T-helper 1 cell treated with Interleukin-12 subunit alpha and Interleukin-12 subunit beta and Interleukin-4 antibody, amounts not matched to agents 30 ng/mL and 1 ng/mL, for 36 hours (primary cell): ENCODE results near the gene PDLIM5. TPM values are rescaled to one million over a fixed set of nuclear protein-coding genes. Genes with fewer than 3 reads are reported as not detected.
"Not testable (repeated sequence)": the region's sequence is repeated elsewhere in the genome, so short reads cannot be mapped to it uniquely, and the experiment has no call there.

Experiments used
- intact Hi-C: fragments of 100-400 bp; cut with micrococcal nuclease; formaldehyde crosslinking; loops from one replicate; pipeline ENCODE4 v1.15.1; 2024
- total RNA-seq: library from RNA; stranded (reverse); gene quantifications from 2 replicates; pipeline ENCODE4 v1.2.3, GENCODE V29; 2022

PDLIM5 gene, protein sequence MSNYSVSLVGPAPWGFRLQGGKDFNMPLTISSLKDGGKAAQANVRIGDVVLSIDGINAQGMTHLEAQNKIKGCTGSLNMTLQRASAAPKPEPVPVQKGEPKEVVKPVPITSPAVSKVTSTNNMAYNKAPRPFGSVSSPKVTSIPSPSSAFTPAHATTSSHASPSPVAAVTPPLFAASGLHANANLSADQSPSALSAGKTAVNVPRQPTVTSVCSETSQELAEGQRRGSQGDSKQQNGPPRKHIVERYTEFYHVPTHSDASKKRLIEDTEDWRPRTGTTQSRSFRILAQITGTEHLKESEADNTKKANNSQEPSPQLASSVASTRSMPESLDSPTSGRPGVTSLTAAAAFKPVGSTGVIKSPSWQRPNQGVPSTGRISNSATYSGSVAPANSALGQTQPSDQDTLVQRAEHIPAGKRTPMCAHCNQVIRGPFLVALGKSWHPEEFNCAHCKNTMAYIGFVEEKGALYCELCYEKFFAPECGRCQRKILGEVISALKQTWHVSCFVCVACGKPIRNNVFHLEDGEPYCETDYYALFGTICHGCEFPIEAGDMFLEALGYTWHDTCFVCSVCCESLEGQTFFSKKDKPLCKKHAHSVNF
- total RNA-seq, result 18.5 and 19.3 TPM in 2 replicates

DNA sequence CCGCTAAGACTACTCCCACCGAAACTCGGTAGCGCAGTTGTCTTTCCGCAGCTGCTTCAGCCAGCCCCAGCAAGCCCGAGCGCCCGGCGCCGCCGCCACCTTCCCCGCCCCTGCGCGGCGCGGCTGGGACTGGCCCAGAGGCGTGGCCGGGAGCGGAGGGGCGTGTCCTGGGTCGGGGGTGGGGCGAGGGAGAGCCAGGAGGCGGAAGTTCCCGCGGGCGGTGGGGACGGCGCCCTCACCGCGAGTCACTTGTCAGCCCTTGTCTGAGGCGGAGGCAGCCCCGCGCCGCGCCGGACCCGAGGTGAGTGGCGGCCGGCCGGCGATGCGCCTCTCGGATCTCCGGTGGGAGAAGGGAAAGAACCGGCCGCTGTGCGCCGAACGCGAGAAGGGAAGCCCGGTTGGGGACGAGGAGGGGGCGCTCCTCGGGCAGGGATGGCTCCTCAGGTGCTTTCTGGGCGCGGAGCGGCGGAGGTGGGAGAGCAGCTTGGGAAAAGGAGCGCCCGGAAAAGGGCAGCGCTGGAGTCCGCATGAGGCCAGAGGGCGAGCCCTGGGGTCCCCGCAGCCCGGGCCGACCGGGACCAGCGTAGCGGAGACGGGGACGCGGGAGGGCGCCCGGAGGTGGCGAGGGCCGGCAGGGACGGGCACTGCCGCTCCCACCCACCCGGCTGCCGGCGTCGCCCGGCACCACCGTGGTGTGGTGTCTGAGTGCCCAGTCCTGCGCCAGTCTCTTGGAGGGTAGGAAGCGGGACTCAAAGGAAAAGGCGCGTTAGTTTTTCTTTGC, at the start of gene PDLIM5:
Gene PDLIM5, plus strand, starts transcription at position 248 of the 781 bp plus-strand sequence. CDS start 3,347 bp downstream, outside the sequence.
- intact Hi-C loops, result loop anchor here (1.0 to 5.0 kb wide), 3 partner anchors 46 to 705 kb away; partner anchors contain the start of gene SMARCAD1

DNA sequence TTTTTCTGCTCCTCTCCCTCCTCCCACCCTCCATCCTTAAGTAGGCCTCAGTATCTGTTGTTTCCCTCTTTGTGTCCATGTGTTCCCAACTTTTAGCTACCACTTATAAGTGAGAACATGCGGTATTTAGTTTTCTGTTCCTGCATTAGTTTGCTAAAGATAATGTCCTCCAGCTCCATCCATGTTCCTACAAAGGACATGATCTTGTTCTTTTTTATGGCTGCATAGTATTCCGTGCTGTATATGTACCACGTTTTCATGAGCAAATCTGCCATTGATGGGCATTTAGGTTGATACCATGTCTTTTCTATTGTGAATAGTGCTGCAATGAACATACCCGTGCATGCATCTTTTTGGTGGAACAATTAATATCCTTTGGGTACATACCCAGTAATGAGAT, 49.3 kb upstream of the PDLIM5 start:
- intact Hi-C loops, result not testable (repeated sequence)

DNA sequence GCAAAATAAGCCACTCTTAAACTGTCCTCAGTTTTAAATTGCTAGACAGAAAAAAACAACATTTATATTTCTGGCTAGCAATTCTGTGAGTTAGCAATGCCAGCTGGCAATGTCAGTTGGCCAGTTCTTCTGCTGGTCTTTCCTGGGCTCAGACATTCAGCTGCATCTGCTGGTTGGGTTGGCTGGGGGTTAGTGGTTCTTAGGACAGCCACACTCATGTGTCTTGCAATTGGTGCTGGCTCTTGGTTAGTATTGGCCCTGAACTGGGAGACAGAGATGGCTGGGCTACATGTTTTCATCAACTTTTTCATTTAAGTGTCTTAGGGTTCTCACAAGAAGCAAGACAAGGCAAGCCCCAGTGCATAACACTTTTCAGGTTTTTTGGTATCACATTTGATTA, 48.0 kb upstream of the PDLIM5 start:
- intact Hi-C loops, result no loop called here

DNA sequence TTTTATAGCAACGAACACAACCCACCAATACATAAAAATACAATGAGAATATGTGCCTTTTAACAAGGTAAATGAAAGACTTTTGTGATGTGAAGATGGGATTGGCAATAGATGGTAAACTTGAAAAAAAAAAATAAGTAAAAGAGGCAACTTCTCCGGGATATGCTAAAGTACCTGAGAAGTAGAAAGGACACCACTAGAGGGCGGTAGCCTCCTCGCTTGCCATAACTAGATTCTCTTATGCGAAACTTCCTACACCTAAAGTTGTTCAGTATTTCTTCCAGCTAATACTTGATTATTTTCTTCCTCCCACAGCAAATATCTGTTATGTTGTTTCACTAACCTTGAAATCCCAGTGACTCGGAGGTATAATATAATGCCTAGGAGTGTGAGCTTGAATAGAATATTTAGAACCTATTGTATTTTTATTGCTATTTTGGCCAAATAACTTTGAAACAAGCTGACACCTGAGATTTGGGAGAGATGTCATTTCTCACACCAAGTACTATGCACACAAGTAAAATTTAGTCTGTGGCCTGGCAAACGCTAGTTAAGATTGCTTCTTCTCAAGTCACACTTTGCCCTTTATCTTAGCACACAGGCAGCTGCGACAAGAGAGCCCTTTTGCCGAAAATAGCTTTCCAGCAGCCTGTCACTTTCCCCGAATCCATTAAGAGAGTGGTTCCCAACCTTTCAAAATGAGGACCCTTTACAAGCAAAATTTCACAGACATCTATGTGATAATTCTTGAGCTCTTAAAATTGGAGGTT, 44.9 kb upstream of the PDLIM5 start:
- intact Hi-C loops, result loop anchor here (1.0 to 5.0 kb wide), 4 partner anchors 44 to 615 kb away; partner anchors contain the start of gene PDLIM5

DNA sequence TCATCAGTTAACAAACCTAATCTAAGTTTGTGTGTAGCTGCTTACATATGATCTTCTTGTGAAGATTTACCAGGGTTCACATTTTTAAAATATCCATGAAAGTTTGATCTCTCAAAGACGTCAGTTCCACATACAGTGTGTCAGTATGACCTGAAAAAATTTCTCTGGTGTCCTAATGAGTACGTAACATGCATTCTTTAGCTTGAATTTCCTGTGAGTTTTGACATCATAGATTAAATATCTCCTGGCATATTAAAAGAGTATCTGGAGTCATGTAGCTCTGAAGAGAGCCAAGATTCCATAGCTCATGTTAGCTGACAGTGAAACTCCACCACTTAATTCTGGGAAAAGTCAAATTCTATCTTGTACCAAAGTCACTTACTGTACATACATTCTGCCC, 43.9 kb upstream of the PDLIM5 start:
- intact Hi-C loops, result loop anchor here (5.0 kb wide), 2 partner anchors 106 to 616 kb away; no protein-coding TSS in a partner anchor

DNA sequence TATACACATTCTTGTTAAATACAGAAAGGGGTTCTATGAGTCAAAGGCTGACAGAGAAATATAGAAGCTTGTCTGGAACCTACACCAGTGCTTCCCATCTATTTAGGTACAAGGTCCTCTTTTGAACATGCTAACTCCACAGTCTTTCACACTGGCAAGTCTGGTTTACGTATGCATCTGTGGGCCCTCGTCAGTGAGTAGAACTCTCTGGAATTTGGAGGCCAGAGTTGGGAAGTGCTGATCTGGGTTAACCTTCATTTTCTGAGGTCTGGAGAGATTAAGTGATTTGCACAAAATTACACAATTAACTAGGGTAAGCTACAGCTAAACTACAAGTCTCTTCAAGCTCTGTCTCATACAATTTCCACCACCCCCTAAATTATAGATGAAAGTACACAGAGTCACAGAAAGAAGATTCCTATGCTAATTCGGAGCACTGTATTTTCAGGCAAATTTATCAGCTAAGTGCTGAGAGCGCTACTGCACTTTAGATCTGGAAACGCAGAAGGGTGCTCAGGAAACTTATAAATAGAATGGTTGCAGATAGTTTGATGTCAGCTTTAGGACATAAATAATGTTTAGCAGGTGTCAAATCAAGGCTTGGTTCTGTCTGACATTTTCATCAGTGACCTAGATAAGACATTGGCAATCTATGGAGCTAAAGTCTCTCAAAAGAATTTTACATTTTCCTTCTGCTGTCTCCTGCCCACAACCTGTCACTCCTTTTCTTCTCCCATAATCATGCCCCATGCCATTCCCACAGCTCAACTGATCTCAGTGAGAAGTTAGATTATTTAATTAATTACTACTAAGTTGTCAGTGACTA, 43.0 kb upstream of the PDLIM5 start:
- intact Hi-C loops, result loop anchor here (5.0 kb wide), 2 partner anchors 106 to 616 kb away; no protein-coding TSS in a partner anchor

DNA sequence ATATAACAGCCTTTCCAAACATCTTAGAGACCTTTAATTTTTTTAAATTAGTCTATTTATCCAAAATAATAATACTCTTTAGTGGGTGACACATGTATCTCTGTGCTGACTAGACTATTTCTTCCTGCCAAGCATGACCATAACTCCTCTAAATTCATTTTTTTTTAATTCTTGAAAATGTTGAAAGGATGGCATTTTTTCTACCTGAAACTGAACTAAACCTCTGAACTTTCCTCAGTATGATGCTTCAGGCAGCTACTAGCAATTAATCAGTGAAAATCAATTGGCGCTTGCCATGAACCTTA, 42.4 kb upstream of the PDLIM5 start:
- intact Hi-C loops, result loop anchor here (5.0 kb wide), 2 partner anchors 107 to 617 kb away; no protein-coding TSS in a partner anchor

DNA sequence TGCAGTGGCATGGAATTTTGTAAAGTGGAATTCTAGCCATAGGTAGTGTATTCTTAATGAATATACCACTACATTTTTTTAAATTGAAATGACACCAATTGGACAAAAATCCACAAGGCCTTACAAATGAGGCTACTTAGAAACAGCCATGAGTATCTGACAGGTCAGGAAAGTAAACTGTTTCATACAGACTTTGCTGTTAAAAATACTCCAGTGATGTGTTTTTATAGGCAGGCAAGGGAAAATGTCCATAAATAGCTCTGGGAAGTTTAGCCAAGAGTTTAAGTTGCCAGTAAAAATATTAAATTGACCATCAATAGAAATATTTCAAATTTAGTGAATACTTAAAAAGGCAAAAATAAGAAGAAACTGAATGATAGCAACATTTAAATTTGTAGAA, 41.8 kb upstream of the PDLIM5 start:
- intact Hi-C loops, result loop anchor here (5.0 kb wide), 2 partner anchors 108 to 618 kb away; no protein-coding TSS in a partner anchor

DNA sequence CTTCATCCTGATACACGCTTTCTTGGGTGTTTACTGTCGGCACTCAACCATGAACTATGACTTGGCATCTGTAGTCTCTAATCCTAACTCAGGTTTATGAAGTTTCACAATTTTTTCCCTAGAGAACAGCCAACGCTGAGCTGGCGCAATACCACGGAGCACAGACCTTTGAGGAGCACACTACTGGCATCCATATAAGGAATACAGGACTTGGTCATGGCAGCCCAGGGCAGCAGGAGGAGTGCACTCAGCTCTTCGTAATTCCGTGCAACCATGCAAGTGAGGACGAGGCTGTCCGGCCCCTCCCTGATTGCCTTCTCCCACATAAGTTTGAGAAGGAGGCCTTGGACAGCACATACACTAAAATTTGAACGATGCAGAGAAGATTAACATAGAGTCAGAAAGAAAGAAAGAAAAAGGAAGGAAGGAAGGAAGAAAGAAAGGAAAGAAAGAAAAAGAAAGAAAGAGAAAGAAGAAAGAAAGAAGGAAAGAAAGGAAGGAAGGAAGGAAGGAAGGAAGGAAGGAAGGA, 41.0 kb upstream of the PDLIM5 start:
- intact Hi-C loops, result no loop called here

DNA sequence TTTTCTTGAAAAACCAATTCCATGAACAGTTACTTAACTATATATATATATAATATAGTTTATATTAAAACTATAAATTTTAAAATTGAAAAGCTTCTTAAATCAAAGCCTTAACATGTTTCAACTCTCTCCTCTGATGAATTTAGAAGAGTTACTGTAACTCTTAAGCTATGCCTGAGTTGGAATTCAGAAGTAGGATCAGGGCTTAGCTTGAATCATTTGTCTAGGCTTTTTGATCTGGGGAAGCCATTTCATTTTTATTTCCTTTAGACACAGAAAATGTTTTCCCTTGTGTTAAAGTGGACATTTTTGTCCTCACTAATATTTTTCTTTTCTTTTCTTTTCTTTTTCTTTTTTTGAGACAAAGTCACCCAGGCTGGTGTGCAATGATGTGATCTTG, 40.4 kb upstream of the PDLIM5 start:
- intact Hi-C loops, result no loop called here

DNA sequence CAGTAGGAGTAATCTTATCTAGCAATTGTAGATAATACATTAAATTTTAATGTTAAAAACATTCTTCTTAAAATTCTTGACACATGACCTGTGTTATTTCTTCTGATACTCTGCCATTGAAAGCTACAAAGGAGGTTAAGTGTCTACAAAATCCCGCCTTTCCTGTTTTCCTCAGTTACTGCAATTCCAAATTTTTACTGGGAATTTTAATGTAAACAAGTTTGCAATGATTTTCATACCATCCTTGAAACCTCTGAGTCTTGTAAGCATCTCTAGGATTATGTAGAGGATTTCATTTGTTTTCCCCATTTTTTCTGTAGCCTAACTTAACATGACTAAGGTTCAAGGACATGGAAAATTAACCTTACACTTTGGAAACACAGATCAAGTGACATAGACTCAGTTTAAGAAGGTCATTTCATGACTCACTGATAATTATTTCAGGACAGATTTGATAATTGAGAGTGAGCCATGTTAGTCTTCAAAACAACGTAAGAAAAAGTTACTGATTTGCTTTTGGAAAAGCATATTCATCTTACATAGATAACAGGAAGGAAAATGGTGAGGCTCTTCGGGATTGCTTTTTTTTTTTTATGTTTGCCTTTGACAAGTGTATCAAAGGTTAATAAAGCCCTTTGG, 39.6 kb upstream of the PDLIM5 start:
- intact Hi-C loops, result no loop called here

DNA sequence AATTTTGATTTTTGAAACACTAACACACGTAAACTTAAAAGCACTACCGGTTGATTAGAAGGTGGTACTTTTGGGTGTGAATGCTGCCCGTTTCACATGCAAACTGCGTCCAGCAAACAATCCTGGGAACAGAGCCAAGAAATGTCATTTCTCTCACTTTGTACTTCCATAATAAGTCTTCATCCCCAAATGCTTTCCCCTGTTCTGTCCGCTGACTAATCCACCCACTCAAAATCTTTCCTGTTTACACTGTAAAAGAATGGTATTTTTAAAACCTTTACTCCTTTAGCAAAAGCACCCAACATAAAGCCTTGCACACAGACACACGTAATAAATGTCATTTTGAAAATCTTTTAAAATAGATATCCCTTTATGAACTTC, 39.1 kb upstream of the PDLIM5 start:
- intact Hi-C loops, result no loop called here

DNA sequence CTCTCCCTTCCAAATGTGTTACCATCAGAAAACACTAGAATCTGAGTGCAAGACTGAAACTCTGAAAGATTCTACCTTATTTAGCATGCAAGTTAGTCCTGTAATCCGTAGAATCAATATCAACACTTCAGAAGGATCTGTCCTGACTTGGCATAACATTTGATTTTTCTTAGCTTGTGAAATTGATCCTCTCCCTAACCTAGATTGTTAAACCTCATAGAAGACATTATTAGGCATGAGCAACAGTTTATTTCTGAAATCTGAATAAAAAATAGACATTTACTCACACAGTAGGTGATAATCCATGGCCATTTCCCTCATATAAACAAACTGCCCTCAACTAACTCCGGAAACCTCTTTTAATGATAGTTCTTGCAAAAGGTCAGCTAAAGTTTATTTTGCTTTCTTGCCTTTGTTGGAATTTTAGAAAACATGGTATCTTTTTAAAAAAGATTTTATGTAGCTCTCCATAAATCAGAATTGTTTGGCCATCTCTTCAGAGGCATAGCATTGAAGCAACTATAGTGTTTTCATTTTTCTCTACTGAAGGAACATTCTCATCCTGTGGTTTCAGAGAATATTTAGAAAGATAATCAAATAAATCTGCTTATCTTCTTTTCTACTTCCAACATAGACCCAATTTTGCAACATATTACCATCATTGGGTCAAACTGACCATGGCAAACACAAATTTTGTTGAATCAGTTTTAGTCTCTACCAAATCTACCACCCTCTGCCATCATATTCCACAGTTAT, 38.5 kb upstream of the PDLIM5 start:
- intact Hi-C loops, result no loop called here

DNA sequence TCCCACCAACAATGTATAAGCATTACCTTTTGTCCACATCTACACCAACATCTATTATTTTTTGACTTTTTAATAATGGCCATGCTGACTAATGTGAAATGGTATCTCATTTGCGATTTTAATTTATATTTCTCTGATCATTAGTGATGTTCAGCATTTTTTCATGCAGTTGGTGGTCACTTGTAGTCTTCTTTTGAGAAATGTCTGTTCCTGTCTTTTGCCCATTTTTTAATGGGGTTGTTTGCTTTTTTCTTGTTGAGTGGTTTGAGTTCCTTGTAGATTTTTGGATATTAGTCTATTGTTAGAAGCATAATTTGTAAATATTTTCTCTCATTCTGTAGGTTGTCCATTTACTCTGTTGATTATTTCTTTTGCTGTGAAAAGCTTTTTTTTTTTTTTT, 36.8 kb upstream of the PDLIM5 start:
- intact Hi-C loops, result no loop called here

DNA sequence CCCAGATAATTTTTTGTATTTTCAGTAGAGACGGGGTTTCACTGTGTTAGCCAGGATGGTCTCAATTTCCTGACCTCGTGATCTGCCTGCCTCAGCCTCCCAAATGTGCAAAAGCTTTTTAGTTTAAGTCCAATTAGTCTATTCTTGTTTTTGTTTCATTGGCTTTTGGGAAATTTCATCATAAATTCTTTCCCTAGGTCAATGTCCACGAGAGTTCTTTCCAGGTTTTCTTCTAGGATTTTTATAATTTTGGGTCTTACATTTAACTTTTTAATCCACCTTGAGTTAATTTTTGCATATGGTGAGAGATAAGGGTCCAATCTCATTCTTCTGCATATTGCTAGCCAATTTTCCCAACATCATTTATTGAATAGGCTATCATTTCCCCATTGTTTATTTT, 36.3 kb upstream of the PDLIM5 start:
- intact Hi-C loops, result no loop called here

DNA sequence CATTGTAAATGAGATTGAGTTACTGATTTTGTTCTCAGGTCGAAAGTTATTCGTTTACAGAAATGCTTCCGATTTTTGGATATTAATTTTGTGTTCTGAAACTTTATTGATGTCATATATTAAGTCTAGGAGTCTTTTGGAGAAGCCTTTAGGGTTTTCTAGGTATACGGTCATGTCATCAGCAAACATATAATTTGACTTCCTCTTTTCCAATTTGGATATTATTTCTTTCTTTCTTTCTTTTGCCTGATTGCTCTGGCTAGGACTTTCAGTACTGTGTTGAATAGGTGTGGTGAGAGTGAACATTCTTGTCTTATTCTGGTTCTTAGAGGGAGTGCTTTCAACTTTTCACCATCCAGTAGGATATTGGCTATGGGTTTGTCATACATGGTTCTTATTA, 35.4 kb upstream of the PDLIM5 start:
- intact Hi-C loops, result no loop called here

DNA sequence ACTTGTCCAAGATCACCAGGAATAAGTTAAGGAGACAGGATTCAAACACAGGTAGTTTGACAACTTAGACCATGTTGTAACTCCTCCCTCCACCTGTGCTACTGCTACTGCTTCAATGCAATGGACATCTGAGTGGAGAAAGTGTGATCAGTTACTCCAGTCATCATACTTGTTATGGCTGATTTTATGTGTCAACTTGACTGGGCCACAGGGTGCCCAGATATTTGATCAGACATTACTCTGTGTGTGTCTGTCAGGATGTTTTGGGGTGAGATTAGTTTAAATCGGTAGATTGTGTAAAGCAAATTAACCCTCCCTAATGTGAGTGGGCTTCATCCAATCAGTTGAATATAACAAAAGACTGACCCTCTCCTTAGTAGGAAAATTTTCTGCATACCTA, 34.8 kb upstream of the PDLIM5 start:
- intact Hi-C loops, result no loop called here

DNA sequence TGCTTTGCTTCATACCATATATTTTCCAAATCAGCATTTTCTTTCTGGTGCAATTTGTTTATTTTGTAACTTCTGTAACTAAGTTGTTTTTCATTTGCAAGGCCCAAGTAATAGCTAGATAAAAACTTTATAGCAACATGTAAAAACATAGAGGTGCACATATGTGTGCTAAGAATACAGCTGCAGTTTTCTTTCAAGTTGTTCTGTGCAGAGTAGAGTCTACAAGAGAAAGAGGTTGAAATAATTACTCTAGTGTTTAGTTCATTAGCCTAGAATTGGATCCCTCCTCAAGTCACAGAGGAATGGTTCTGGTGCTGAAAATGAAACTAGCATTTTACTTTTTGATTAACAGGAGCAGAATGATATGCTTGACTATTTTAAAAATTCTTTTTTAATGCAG, 32.2 kb upstream of the PDLIM5 start:
- intact Hi-C loops, result no loop called here

DNA sequence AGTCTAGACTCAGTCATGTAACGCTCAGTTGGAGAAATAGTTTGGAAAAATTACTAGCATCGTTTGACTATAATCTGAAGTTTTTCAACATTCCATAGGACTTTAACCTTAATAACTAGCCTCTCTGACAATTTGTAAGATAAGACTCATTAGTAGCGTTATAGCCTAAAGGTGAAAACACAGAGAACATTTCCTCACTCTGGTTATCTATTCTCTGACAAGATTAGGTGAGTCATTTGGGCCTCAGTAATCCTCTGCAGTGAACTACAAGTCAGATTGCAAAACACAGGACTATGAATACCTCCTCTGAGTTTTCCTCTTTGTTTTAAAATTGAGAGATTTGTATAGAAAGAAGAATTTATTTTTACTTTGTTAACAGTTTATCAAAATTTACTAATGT, 31.8 kb upstream of the PDLIM5 start:
- intact Hi-C loops, result no loop called here
